ENCODE measurements around the gene LCOR.

LCOR gene

GRCh38 chr10:97003151-97003803 is 171.2 kb downstream of the LCOR start:
- in situ Hi-C loops (cut with MboI; ENCODE audit: low sequenced_read_pairs, unreplicated experiment) = loop anchor here (25.0 kb wide), 1 partner anchor 366 kb away; no protein-coding TSS in a partner anchor
- TF ChIP-seq CTCF (IDR thresholded peaks at IDR 0.05; ENCODE audit: borderline replicate concordance, control extremely low read depth, extremely low read depth, insufficient read depth, missing control alignments) = no peak
- DNase-seq (ENCODE audit: low spot score) = no peak

GRCh38 chr10:97003804-97004201 is 171.7 kb downstream of the LCOR start:
- in situ Hi-C loops (cut with MboI; ENCODE audit: low sequenced_read_pairs, unreplicated experiment) = loop anchor here (25.0 kb wide), 1 partner anchor 367 kb away; no protein-coding TSS in a partner anchor
- no peak for DNase-seq (ENCODE audit: low spot score)
- no peak for TF ChIP-seq CTCF (IDR thresholded peaks at IDR 0.05; ENCODE audit: borderline replicate concordance, control extremely low read depth, extremely low read depth, insufficient read depth, missing control alignments)

- in situ Hi-C loops (cut with MboI; ENCODE audit: low sequenced_read_pairs, unreplicated experiment) = loop anchor here (25.0 kb wide), 1 partner anchor 367 kb away; no protein-coding TSS in a partner anchor
- DNase-seq (ENCODE audit: low spot score) = no peak
- TF ChIP-seq CTCF (IDR thresholded peaks at IDR 0.05; ENCODE audit: borderline replicate concordance, control extremely low read depth, extremely low read depth, insufficient read depth, missing control alignments) = no peak
Measured at GRCh38 chr10:97004591-97004990, 172.5 kb downstream of the LCOR start.

GRCh38 chr10:97005349-97005748 is 173.3 kb downstream of the LCOR start:
- TF ChIP-seq CTCF (IDR thresholded peaks at IDR 0.05; ENCODE audit: borderline replicate concordance, control extremely low read depth, extremely low read depth, insufficient read depth, missing control alignments) = no peak
- in situ Hi-C loops (cut with MboI; ENCODE audit: low sequenced_read_pairs, unreplicated experiment) = loop anchor here (25.0 kb wide), 1 partner anchor 368 kb away; no protein-coding TSS in a partner anchor
- no peak for DNase-seq (ENCODE audit: low spot score)

GRCh38 chr10:97006364-97006763 is 174.3 kb downstream of the LCOR start:
- in situ Hi-C loops (cut with MboI; ENCODE audit: low sequenced_read_pairs, unreplicated experiment) = loop anchor here (25.0 kb wide), 1 partner anchor 369 kb away; no protein-coding TSS in a partner anchor
- DNase-seq (ENCODE audit: low spot score) = no peak
- TF ChIP-seq CTCF (IDR thresholded peaks at IDR 0.05; ENCODE audit: borderline replicate concordance, control extremely low read depth, extremely low read depth, insufficient read depth, missing control alignments) = no peak

- in situ Hi-C loops (cut with MboI; ENCODE audit: low sequenced_read_pairs, unreplicated experiment) = loop anchor here (25.0 kb wide), 1 partner anchor 370 kb away; no protein-coding TSS in a partner anchor
- no peak for TF ChIP-seq CTCF (IDR thresholded peaks at IDR 0.05; ENCODE audit: borderline replicate concordance, control extremely low read depth, extremely low read depth, insufficient read depth, missing control alignments)
- no peak for DNase-seq (ENCODE audit: low spot score)
Measured at GRCh38 chr10:97007417-97007816, 175.3 kb downstream of the LCOR start.

All from GM13976 (cell line).